Endothelial cell of umbilical vein (primary cell): ENCODE measurements around the gene KHDC1L. TPM values are rescaled to one million over a fixed set of nuclear protein-coding genes. Genes with fewer than 3 reads are reported as not detected.

ENCODE experiments used
- BruUV-seq: library from RNA; stranded (reverse); fragments of 400-500 nt; replicated peaks from 2 replicates; lab custom pipeline; 2021; lab: Mats Ljungman, UMichigan
- CTCF ChIA-PET: fragments of 300-600, 350-600 bp; sonication (Branson Sonifier 250); formaldehyde crosslinking; loops from one replicate; lab custom pipeline; 2021; ENCODE audit warnings: antibody characterized with exemption, inconsistent platforms; lab: Charles Lee
- POLR2A ChIA-PET: fragments of 300-600, 350-600 bp; sonication (Branson Sonifier 250); formaldehyde crosslinking; loops from one replicate; lab custom pipeline; 2021; ENCODE audit warnings: antibody characterized with exemption, inconsistent platforms; lab: Charles Lee
- DNase-seq: peaks from one replicate; pipeline ENCODE4 v3.0.0-alpha.2; 2011; ENCODE audit warnings: low read depth, low spot score
- FAIRE-seq: peaks from 2 replicates; lab custom pipeline; 2011; peaks lifted over from hg19 to GRCh38; lab: Jason Lieb, UNC
- H2AFZ ChIP-seq: 2 replicates; pipeline ENCODE4 v1.6.0; 2012; ENCODE audit warnings: low read depth, low read length, control low read depth, inconsistent platforms
- H3K27ac ChIP-seq: 2 replicates; pipeline ENCODE4 v1.5.1; 2011; ENCODE audit warnings: low read depth, mild to moderate bottlenecking, control low read depth, low read length, moderate library complexity; ENCODE audit not compliant: insufficient read depth
- H3K27me3 ChIP-seq, 2 experiments: 2 replicates each; pipeline versions ENCODE4 v1.6.0 to v1.6.1; 2011; ENCODE audit warnings: low read length in 2 of 2, mixed read lengths in 1 of 2; ENCODE audit not compliant: control insufficient read depth in 2 of 2, insufficient read depth in 2 of 2
- H3K36me3 ChIP-seq, 2 experiments: 2 replicates in 1 of 2; 3 replicates in 1 of 2; pipeline ENCODE4 v1.5.1; 2011; ENCODE audit warnings: low read length in 2 of 2, mild to moderate bottlenecking in 1 of 2, moderate library complexity in 1 of 2; ENCODE audit not compliant: control insufficient read depth in 2 of 2, insufficient read depth in 2 of 2; ENCODE audit errors: extremely low read depth in 1 of 2
- H3K4me1 ChIP-seq: 3 replicates; pipeline ENCODE4 v1.5.1; 2011; ENCODE audit warnings: mild to moderate bottlenecking, low read length; ENCODE audit not compliant: control insufficient read depth, insufficient read depth; ENCODE audit errors: extremely low read depth
- H3K4me2 ChIP-seq: 2 replicates; pipeline ENCODE4 v1.6.1; 2011; ENCODE audit warnings: low read length, control low read depth, mixed read lengths; ENCODE audit not compliant: insufficient read depth
- H3K4me3 ChIP-seq, 3 experiments: fragments of 200-600 bp in 1 of 3; sonication (generic), shearing (Covaris generic) in 1 of 3; replicated peaks in 1 of 3; 2 replicates each; pipeline ENCODE4 v1.5.1; 2011 to 2016; ENCODE audit warnings: control low read depth in 3 of 3, low read length in 3 of 3, mild to moderate bottlenecking in 2 of 3, inconsistent platforms in 1 of 3, low read depth in 1 of 3, moderate library complexity in 1 of 3; ENCODE audit not compliant: insufficient read depth in 1 of 3
- H3K79me2 ChIP-seq: 2 replicates; pipeline ENCODE4 v1.6.0; 2012; ENCODE audit warnings: low read length, inconsistent platforms; ENCODE audit not compliant: control insufficient read depth, insufficient read depth
- H3K9ac ChIP-seq: replicated peaks from 2 replicates; pipeline ENCODE3; 2011; ENCODE audit warnings: low read length, control low read depth; ENCODE audit not compliant: insufficient read depth; ENCODE audit errors: extremely low read depth
- H3K9me1 ChIP-seq: replicated peaks from 3 replicates; pipeline ENCODE4 v1.6.0; 2011; ENCODE audit warnings: mild to moderate bottlenecking, low read length; ENCODE audit not compliant: control insufficient read depth, insufficient read depth; ENCODE audit errors: extremely low read depth
- H3K9me3 ChIP-seq: replicated peaks from 2 replicates; pipeline ENCODE4 v1.5.1; 2012; ENCODE audit warnings: low read length, inconsistent platforms; ENCODE audit not compliant: control insufficient read depth, insufficient read depth
- H4K20me1 ChIP-seq: replicated peaks from 2 replicates; pipeline ENCODE3; 2011; ENCODE audit warnings: mild to moderate bottlenecking, low read length; ENCODE audit not compliant: control insufficient read depth, insufficient read depth; ENCODE audit errors: extremely low read depth
- CTCF ChIP-seq, 2 donors: IDR thresholded peaks; 1 replicate in 1 of 2; 2 replicates in 1 of 2; pipeline ENCODE4 v1.5.1; 2011; ENCODE audit warnings: low read length in 2 of 2, mild to moderate bottlenecking in 2 of 2, moderate library complexity in 2 of 2, control low read depth in 1 of 2, inconsistent platforms in 1 of 2, low read depth in 1 of 2; ENCODE audit not compliant: insufficient read depth in 1 of 2; ENCODE audit errors: extremely low read depth in 1 of 2
- EZH2 ChIP-seq: IDR thresholded peaks from 2 replicates; pipeline ENCODE4 v1.6.1; 2012; ENCODE audit warnings: borderline replicate concordance, low read depth, mild to moderate bottlenecking, moderate library complexity, low read length, inconsistent platforms; ENCODE audit not compliant: severe bottlenecking
- FOS ChIP-seq: IDR thresholded peaks from 2 replicates; pipeline ENCODE4 v1.6.1; 2011; ENCODE audit warnings: mild to moderate bottlenecking, low read length, moderate library complexity, borderline replicate concordance; ENCODE audit not compliant: insufficient read depth
- GATA2 ChIP-seq: IDR thresholded peaks from 2 replicates; pipeline ENCODE4 v1.7.0; 2011; ENCODE audit warnings: low read depth, mild to moderate bottlenecking, moderate library complexity, mixed read lengths, low read length; ENCODE audit not compliant: insufficient read length, insufficient read depth
- JUN ChIP-seq: IDR thresholded peaks from 2 replicates; pipeline ENCODE4 v1.6.1; 2011; ENCODE audit warnings: borderline replicate concordance, low read depth; ENCODE audit not compliant: insufficient read length, insufficient read depth
- MYC ChIP-seq: IDR thresholded peaks from one replicate; pipeline ENCODE4 v1.6.1; 2011; ENCODE audit warnings: mild to moderate bottlenecking, low read depth, low read length
- POLR2A ChIP-seq: IDR thresholded peaks from 2 replicates; pipeline ENCODE4 v1.6.1; 2012; ENCODE audit warnings: low read depth, mild to moderate bottlenecking, control low read depth, low read length
- POLR2AphosphoS5 ChIP-seq: IDR thresholded peaks from 2 replicates; pipeline ENCODE4 v1.6.1; 2012; ENCODE audit warnings: low read depth, mild to moderate bottlenecking, control low read depth, low read length, moderate library complexity; ENCODE audit not compliant: insufficient read depth
- dilution Hi-C: fragments of 300-500 bp; cut with MboI; formaldehyde crosslinking; loops from one replicate; pipeline ENCODE4 v1.15.0; 2019; ENCODE audit warnings: low sequenced_read_pairs; ENCODE audit not compliant: extremely low pct_ligation_motif_present
- intact Hi-C: fragments of 100-400 bp; cut with micrococcal nuclease; formaldehyde crosslinking; loops from one replicate; pipeline ENCODE4 v1.10.0; 2022
- polyA plus RNA-seq, 4 experiments: library from polyadenylated mRNA; depleted of rRNA in 3 of 4; stranded (reverse) in 3 of 4; unstranded in 1 of 4; fragments of >200 nt; gene quantifications; 2 replicates each; pipeline versions ENCODE4 v1.2.1 to v1.2.3, GENCODE V29; 2011 to 2012; ENCODE audit warnings: missing spikeins in 1 of 4
- total RNA-seq: library from RNA; stranded (reverse); gene quantifications from 2 replicates; pipeline ENCODE4 v1.2.3, GENCODE V29; 2021
- TF ChIP-seq, protein P1 (sequence below): IDR thresholded peaks from 2 replicates; pipeline ENCODE4 v1.6.1; 2011; ENCODE audit not compliant: insufficient read depth, insufficient read length

The KHDC1L gene
- total and polyA plus RNA-seq, 2 donors (not counting 3 experiments of a cell fraction or from before 2014, with no cell fraction given): 0.15 TPM; not detected in 1

DNA sequence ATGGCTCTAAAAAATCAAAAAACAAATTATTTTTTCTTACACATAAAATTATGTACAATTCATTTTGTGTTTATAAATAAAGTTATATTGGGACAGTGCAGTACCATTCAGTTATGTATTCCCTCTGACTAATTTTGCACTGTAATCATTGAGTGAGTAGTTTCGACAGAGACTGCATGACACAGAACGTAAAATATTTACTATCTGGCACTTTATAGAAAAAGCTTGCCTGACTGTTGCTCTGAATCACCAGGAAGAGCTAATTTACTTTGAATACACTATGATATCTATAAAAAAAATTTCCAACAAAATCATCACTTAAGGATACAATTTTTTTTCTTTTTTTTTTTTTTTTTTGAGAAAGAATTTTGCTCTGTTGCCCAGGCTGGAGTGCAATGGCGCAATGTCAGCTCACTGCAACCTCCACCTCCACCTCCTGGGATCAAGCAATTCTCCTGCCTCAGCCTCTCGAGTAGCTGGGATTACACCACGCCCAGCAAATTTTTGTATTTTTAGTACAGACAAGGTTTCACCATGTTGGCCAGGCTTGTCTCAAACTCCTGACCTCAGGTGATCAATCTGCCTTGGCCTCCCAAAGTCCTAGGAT, 11.0 kb upstream of the KHDC1L start:
- no peak overlapping the region for H3K9ac ChIP-seq
- no TSS peak for BruUV-seq
- no peaks in the 10 kb centered on the region for H3K36me3 ChIP-seq
- DNase-seq (no peak), FAIRE-seq (no peak)
- ChIA-PET CTCF (interaction anchor here (1.0 to 1.2 kb wide), 2 partner anchors 16 to 153 kb away, joined by 3 read pairs; no protein-coding TSS in a partner anchor), POLR2A (no interaction called here)
- no peaks in the 10 kb centered on the region for H3K9me3 ChIP-seq
- dilution Hi-C loops: no loop called here
- no peaks in the 10 kb centered on the region for H4K20me1 ChIP-seq
- H2AFZ ChIP-seq: no peak overlapping the region
- intact Hi-C loops: no loop called here
- no peak overlapping the region for H3K27ac ChIP-seq
- no peaks in the 10 kb centered on the region for H3K9me1 ChIP-seq
- no peaks in the 10 kb centered on the region for H3K4me1 ChIP-seq
- H3K4me2 ChIP-seq: no peak overlapping the region
- no peaks in the 10 kb centered on the region for H3K27me3 ChIP-seq
- no peak overlapping the region for H3K4me3 ChIP-seq
- TF ChIP-seq POLR2A: no peak
- no peak for TF ChIP-seq CTCF (IDR thresholded peaks at IDR 0.05; ENCODE audit: extremely low read depth in 1 of 2, insufficient read depth in 1 of 2, low read depth in 1 of 2, low read length in 2 of 2)
- no peak for TF ChIP-seq GATA2
- TF ChIP-seq MYC: no peak
- TF ChIP-seq JUN: no peak
- TF ChIP-seq, protein P1, sequence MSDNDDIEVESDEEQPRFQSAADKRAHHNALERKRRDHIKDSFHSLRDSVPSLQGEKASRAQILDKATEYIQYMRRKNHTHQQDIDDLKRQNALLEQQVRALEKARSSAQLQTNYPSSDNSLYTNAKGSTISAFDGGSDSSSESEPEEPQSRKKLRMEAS: no peak
- no peak for TF ChIP-seq EZH2
- TF ChIP-seq POLR2AphosphoS5: no peak
- no peak for TF ChIP-seq FOS
- H3K79me2 ChIP-seq: no peaks in the 10 kb centered on the region
